SU-DHL-6 (cell line): Measurements from ENCODE around the gene VANGL1.

ENCODE experiments used
- H2AFZ ChIP-seq: fragments of 200-600 bp; sonication (generic); 2 replicates; pipeline ENCODE4 v1.6.1; 2014; ENCODE audit warnings: low read depth, mild to moderate bottlenecking, moderate library complexity, mixed read lengths, antibody characterized with exemption, low read length; ENCODE audit not compliant: severe bottlenecking
- H3F3A ChIP-seq: fragments of 200-600 bp; shearing (Covaris generic); 2 replicates; pipeline ENCODE4 v1.6.0; 2016; ENCODE audit warnings: antibody characterized with exemption, mild to moderate bottlenecking; ENCODE audit not compliant: insufficient read depth
- H3K27ac ChIP-seq: fragments of 200-600 bp; sonication (generic); 2 replicates; pipeline ENCODE4 v1.5.1; 2016; ENCODE audit warnings: low read depth, mild to moderate bottlenecking, low read length, moderate library complexity, mixed read lengths
- H3K27me3 ChIP-seq: fragments of 200-600 bp; sonication (generic), shearing (Covaris generic); 2 replicates; pipeline ENCODE4 v1.6.0; 2014; ENCODE audit warnings: mild to moderate bottlenecking, low read length
- H3K36me3 ChIP-seq: fragments of 200-600 bp; sonication (generic); 2 replicates; pipeline ENCODE4 v1.6.1; 2014; ENCODE audit warnings: mild to moderate bottlenecking, low read length, mixed read lengths
- H3K4me2 ChIP-seq: fragments of 300-600, 200-600 bp; shearing (Covaris generic), sonication (generic); 2 replicates; pipeline ENCODE4 v1.6.0; 2014; ENCODE audit warnings: low read length, low read depth, mild to moderate bottlenecking; ENCODE audit not compliant: poor library complexity, severe bottlenecking
- H3K4me3 ChIP-seq: fragments of 200-600 bp; sonication (generic); 2 replicates; pipeline ENCODE4 v1.5.1; 2014; ENCODE audit warnings: antibody characterized with exemption, low read length, mild to moderate bottlenecking, mixed read lengths; ENCODE audit not compliant: insufficient read depth, poor library complexity, severe bottlenecking
- H3K79me2 ChIP-seq: fragments of 200-600 bp; sonication (generic); 2 replicates; pipeline ENCODE4 v1.6.1; 2014; ENCODE audit warnings: mild to moderate bottlenecking, low read length, moderate library complexity; ENCODE audit not compliant: insufficient read depth
- H3K9ac ChIP-seq: fragments of 200-600 bp; sonication (generic); 2 replicates; pipeline ENCODE4 v1.7.0; 2014; ENCODE audit warnings: mild to moderate bottlenecking, low read length
- H3K9me2 ChIP-seq: fragments of 200-600 bp; sonication (generic); replicated peaks from 2 replicates; pipeline ENCODE4 v1.6.1; 2014; ENCODE audit warnings: low read length; ENCODE audit not compliant: insufficient read depth
- H3K9me3 ChIP-seq: fragments of 200-600 bp; sonication (generic); 2 replicates; pipeline ENCODE4 v1.6.1; 2014; ENCODE audit warnings: low read length, mixed read lengths; ENCODE audit not compliant: insufficient read depth
- H4K20me1 ChIP-seq: fragments of 200-600 bp; sonication (generic); 2 replicates; pipeline ENCODE4 v1.6.1; 2014; ENCODE audit warnings: low read depth, mild to moderate bottlenecking, antibody characterized with exemption, low read length, moderate library complexity, mixed read lengths
- EZH2phosphoT487 ChIP-seq: fragments of 200-600 bp; sonication (generic), shearing (Covaris generic); conservative IDR thresholded peaks from 2 replicates; pipeline ENCODE4 v1.6.1; 2018; ENCODE audit warnings: mild to moderate bottlenecking, antibody characterized with exemption, low read length, moderate library complexity, mixed read lengths
- TF ChIP-seq, protein P1 (sequence below): fragments of 200-600 bp; sonication (generic); IDR thresholded peaks from one replicate; pipeline ENCODE4 v1.5.1; 2017; ENCODE audit warnings: antibody characterized with exemption, mild to moderate bottlenecking, low read length, moderate library complexity; ENCODE audit not compliant: insufficient read depth, poor library complexity, severe bottlenecking

VANGL1 gene

GRCh38 chr1:115606305-115606704 lies 35.5 kb upstream of the VANGL1 start:
- no peak overlapping the region for H3K9ac ChIP-seq
- H3K27me3 ChIP-seq, result no peaks in the 10 kb centered on the region
- no peaks in the 10 kb centered on the region for H3K36me3 ChIP-seq
- H4K20me1 ChIP-seq, result no peaks in the 10 kb centered on the region
- no peaks in the 10 kb centered on the region for H3K9me3 ChIP-seq
- TF ChIP-seq EZH2phosphoT487, result no peak
- TF ChIP-seq, protein P1, sequence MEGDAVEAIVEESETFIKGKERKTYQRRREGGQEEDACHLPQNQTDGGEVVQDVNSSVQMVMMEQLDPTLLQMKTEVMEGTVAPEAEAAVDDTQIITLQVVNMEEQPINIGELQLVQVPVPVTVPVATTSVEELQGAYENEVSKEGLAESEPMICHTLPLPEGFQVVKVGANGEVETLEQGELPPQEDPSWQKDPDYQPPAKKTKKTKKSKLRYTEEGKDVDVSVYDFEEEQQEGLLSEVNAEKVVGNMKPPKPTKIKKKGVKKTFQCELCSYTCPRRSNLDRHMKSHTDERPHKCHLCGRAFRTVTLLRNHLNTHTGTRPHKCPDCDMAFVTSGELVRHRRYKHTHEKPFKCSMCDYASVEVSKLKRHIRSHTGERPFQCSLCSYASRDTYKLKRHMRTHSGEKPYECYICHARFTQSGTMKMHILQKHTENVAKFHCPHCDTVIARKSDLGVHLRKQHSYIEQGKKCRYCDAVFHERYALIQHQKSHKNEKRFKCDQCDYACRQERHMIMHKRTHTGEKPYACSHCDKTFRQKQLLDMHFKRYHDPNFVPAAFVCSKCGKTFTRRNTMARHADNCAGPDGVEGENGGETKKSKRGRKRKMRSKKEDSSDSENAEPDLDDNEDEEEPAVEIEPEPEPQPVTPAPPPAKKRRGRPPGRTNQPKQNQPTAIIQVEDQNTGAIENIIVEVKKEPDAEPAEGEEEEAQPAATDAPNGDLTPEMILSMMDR, result no peak
- no peak overlapping the region for H3K4me3 ChIP-seq
- no peak overlapping the region for H2AFZ ChIP-seq
- no peaks in the 10 kb centered on the region for H3K79me2 ChIP-seq
- no peaks in the 10 kb centered on the region for H3F3A ChIP-seq
- H3K27ac ChIP-seq, result no peak overlapping the region
- no peak overlapping the region for H3K4me2 ChIP-seq
- no peaks in the 10 kb centered on the region for H3K9me2 ChIP-seq

DNA sequence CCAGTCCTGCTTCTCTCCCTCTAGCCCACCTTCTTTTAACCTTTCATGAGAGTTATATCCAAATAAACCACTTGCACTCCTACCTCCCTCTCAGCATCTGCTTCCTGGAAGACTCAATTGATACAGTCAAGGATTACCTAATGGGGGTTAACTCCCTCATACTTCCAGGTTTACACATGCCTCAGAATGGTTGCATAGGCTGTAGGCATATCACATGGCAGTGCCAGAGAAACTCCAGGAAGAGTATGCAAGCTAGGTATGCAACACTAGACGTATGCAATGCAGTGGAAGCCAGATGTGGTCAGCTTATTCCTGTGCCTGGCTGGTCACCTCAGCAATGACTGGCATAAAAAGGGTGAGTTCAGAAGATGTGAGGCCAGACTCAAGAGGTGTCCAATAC lies 32.7 kb upstream of the VANGL1 start:
- H2AFZ ChIP-seq, result no peak overlapping the region
- H3F3A ChIP-seq, result no peaks in the 10 kb centered on the region
- no peaks in the 10 kb centered on the region; the same call in 1 of the 2 replicates for H3K9me2 ChIP-seq
- no peak overlapping the region for H3K4me3 ChIP-seq
- no peaks in the 10 kb centered on the region for H4K20me1 ChIP-seq
- no peaks in the 10 kb centered on the region for H3K79me2 ChIP-seq
- no peak overlapping the region for H3K4me2 ChIP-seq
- H3K9me3 ChIP-seq, result no peaks in the 10 kb centered on the region
- TF ChIP-seq EZH2phosphoT487, result no peak
- TF ChIP-seq, protein P1, result no peak
- no peaks in the 10 kb centered on the region for H3K27me3 ChIP-seq
- H3K27ac ChIP-seq, result no peak overlapping the region
- H3K36me3 ChIP-seq, result no peaks in the 10 kb centered on the region
- no peak overlapping the region for H3K9ac ChIP-seq

GRCh38 chr1:115613767-115614166 lies 28.0 kb upstream of the VANGL1 start:
- no peak overlapping the region for H2AFZ ChIP-seq
- H3K4me2 ChIP-seq, result no peak overlapping the region
- H3K4me3 ChIP-seq, result no peak overlapping the region
- H3K27ac ChIP-seq, result no peak overlapping the region
- H3K36me3 ChIP-seq, result no peaks in the 10 kb centered on the region
- no peak overlapping the region for H3K9ac ChIP-seq
- no peaks in the 10 kb centered on the region for H3K79me2 ChIP-seq
- no peaks in the 10 kb centered on the region for H3K9me3 ChIP-seq
- H3F3A ChIP-seq, result no peaks in the 10 kb centered on the region
- TF ChIP-seq, protein P1, result no peak
- no peak for TF ChIP-seq EZH2phosphoT487
- H3K27me3 ChIP-seq, result no peaks in the 10 kb centered on the region
- H3K9me2 ChIP-seq, result no peaks in the 10 kb centered on the region; the same call in 1 of the 2 replicates
- H4K20me1 ChIP-seq, result no peaks in the 10 kb centered on the region
